MCF 10A (cell line): Measurements from ENCODE around the gene EFHC2. TPM values are rescaled to one million over a fixed set of nuclear protein-coding genes. Genes with fewer than 3 reads are reported as not detected.

Source experiments
- BruUV-seq: library from RNA; stranded (reverse); fragments of 400-500 nt; replicated peaks from 2 replicates; lab custom pipeline; 2021; lab: Mats Ljungman, UMichigan
- CTCF ChIA-PET: fragments of 300-600 bp; sonication (Branson Sonifier 250); formaldehyde crosslinking; extraction: SDS; loops from one replicate; lab custom pipeline; 2021; ENCODE audit warnings: antibody characterized with exemption, inconsistent platforms; lab: Yijun Ruan, JAX
- POLR2A ChIA-PET: fragments of 300-600, 350-650 bp; sonication (Branson Sonifier 250); formaldehyde crosslinking; extraction: SDS; loops from one replicate; lab custom pipeline; 2020; ENCODE audit warnings: antibody characterized with exemption, inconsistent platforms; lab: Yijun Ruan, JAX
- DNase-seq: peaks from one replicate; pipeline ENCODE4 v3.0.0-alpha.2; 2018; ENCODE audit not compliant: unreplicated experiment
- H3K27ac Mint-ChIP-seq: one replicate; pipeline ENCODE4 v1.8.0; 2022; ENCODE audit warnings: mild to moderate bottlenecking, low read depth, mixed read lengths; ENCODE audit not compliant: unreplicated experiment
- H3K27me3 Mint-ChIP-seq: one replicate; pipeline ENCODE4 v1.8.0; 2022; ENCODE audit warnings: mixed read lengths; ENCODE audit not compliant: insufficient read depth, unreplicated experiment
- H3K36me3 Mint-ChIP-seq: one replicate; pipeline ENCODE4 v1.8.0; 2022; ENCODE audit warnings: mild to moderate bottlenecking, moderate library complexity, mixed read lengths; ENCODE audit not compliant: insufficient read depth, unreplicated experiment
- H3K4me1 Mint-ChIP-seq: one replicate; pipeline ENCODE4 v1.8.0; 2022; ENCODE audit warnings: mixed read lengths; ENCODE audit not compliant: insufficient read depth, unreplicated experiment
- H3K4me3 Mint-ChIP-seq: one replicate; pipeline ENCODE4 v1.8.0; 2022; ENCODE audit warnings: mild to moderate bottlenecking, moderate library complexity, mixed read lengths; ENCODE audit not compliant: unreplicated experiment
- H3K9me3 Mint-ChIP-seq: one replicate; pipeline ENCODE4 v1.8.0; 2022; ENCODE audit warnings: mixed read lengths; ENCODE audit not compliant: unreplicated experiment
- intact Hi-C: fragments of 100-400 bp; cut with micrococcal nuclease; formaldehyde crosslinking; loops from 2 replicates; pipeline ENCODE4 v1.14.1; 2022
- total RNA-seq: library from RNA; stranded (reverse); gene quantifications from 2 replicates; pipeline ENCODE4 v1.2.3, GENCODE V29; 2022
- TF ChIP-seq, protein P1 (sequence below): fragments of 200-600 bp; IDR thresholded peaks from one replicate; pipeline ENCODE4 v1.8.0; 2022; ENCODE audit warnings: antibody characterized with exemption, mild to moderate bottlenecking; ENCODE audit not compliant: unreplicated experiment

Gene EFHC2
- total RNA-seq, 1 experiment from 2014 or later: not detected

DNA sequence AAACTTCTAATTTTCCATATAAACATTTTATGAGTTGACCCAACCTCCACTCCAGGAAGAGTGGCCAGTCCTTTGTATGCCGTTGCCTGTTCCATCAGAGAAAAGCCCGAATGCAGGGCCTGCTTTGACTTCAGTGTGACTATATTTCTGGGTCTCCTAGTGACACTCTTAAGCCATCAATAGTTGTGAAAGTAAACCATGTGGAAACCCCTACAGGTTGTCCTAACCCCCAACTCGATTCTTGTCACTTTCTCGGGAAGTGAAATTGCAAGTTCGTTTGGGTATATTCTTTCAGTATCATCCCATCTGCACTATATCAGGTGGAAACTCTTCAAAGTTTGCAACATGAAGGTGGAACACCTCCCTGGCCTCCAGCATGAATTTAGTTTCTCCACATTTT, 52.8 kb downstream of the EFHC2 start:
- BruUV-seq: no TSS peak
- Mint-ChIP-seq H3K4me3 (no peak overlapping the region), H3K36me3 (no peaks in the 10 kb centered on the region), H3K4me1 (no peaks in the 10 kb centered on the region), H3K27ac (no peak overlapping the region), H3K27me3 (peaks cover 56% of the 10 kb centered on the region), H3K9me3 (no peaks in the 10 kb centered on the region)
- TF ChIP-seq, protein P1, sequence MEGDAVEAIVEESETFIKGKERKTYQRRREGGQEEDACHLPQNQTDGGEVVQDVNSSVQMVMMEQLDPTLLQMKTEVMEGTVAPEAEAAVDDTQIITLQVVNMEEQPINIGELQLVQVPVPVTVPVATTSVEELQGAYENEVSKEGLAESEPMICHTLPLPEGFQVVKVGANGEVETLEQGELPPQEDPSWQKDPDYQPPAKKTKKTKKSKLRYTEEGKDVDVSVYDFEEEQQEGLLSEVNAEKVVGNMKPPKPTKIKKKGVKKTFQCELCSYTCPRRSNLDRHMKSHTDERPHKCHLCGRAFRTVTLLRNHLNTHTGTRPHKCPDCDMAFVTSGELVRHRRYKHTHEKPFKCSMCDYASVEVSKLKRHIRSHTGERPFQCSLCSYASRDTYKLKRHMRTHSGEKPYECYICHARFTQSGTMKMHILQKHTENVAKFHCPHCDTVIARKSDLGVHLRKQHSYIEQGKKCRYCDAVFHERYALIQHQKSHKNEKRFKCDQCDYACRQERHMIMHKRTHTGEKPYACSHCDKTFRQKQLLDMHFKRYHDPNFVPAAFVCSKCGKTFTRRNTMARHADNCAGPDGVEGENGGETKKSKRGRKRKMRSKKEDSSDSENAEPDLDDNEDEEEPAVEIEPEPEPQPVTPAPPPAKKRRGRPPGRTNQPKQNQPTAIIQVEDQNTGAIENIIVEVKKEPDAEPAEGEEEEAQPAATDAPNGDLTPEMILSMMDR: no peak
- POLR2A ChIA-PET: no interaction called here
- CTCF ChIA-PET: no interaction called here
- no peak for DNase-seq
- intact Hi-C loops: no loop called here

DNA sequence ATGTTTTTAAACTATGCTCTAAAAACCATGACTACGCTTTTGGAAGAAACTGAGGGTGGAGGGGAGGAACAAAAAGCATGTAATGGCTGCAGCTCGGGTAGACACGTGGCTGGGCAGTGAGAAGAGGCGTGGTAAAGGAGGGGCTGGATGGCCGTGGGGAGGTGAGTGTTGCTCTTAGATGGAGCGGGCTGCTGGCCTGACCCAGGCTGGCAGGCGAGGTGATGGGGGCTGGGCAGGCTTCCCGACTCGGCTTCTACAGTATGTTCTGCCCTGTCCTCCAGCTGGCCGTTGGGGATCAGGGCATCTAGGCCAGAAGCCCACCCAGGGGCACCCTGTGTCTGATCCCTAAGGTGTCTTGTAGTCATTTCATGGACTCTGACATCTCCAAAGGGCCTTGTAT, 60.7 kb downstream of the EFHC2 start:
- CTCF ChIA-PET: no interaction called here
- H3K36me3 Mint-ChIP-seq: no peaks in the 10 kb centered on the region

DNA sequence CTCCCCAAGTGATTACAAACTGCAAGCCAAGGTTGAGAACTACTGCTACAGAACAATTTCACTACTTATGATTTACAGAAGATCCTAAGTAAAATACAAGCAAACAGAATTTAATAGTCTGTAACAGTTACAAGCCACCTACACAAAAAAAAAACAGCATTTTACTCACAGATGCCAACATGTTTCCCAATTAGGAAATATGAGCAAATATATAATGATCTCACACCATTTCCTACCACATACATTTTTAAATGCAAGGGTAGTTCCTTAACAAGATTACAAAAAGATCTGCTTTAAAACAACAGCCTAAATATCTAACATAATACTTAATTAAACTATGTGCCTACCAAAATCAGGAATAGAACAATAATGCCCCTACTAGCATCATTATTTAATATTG, 63.4 kb downstream of the EFHC2 start:
- H3K27ac Mint-ChIP-seq: no peak overlapping the region
- H3K9me3 Mint-ChIP-seq: no peaks in the 10 kb centered on the region
- H3K27me3 Mint-ChIP-seq: peaks cover 23% of the 10 kb centered on the region
- intact Hi-C loops: no loop called here
- ChIA-PET POLR2A (interaction anchor here (1.0 to 1.1 kb wide), 2 partner anchors 9 to 661 kb away, joined by 3 to 4 read pairs; no protein-coding TSS in a partner anchor), CTCF (interaction anchor here (0.5 to 0.7 kb wide), 3 partner anchors 17 to 1619 kb away, joined by 3 read pairs; no protein-coding TSS in a partner anchor)
- H3K4me1 Mint-ChIP-seq: no peaks in the 10 kb centered on the region
- no peak overlapping the region for H3K4me3 Mint-ChIP-seq
- no peak for DNase-seq
- TF ChIP-seq, protein P1: no peak
- no peaks in the 10 kb centered on the region for H3K36me3 Mint-ChIP-seq
- BruUV-seq: no TSS peak

More for the DNA sequence above, 60.7 kb downstream of the EFHC2 start:
- TF ChIP-seq, protein P1: no peak
- Mint-ChIP-seq H3K27ac (no peak overlapping the region), H3K27me3 (peaks cover 35% of the 10 kb centered on the region), H3K9me3 (no peaks in the 10 kb centered on the region), H3K4me1 (no peaks in the 10 kb centered on the region), H3K4me3 (no peak overlapping the region)
- BruUV-seq: no TSS peak
- intact Hi-C loops: no loop called here
- POLR2A ChIA-PET: no interaction called here
- DNase-seq: no peak

DNA sequence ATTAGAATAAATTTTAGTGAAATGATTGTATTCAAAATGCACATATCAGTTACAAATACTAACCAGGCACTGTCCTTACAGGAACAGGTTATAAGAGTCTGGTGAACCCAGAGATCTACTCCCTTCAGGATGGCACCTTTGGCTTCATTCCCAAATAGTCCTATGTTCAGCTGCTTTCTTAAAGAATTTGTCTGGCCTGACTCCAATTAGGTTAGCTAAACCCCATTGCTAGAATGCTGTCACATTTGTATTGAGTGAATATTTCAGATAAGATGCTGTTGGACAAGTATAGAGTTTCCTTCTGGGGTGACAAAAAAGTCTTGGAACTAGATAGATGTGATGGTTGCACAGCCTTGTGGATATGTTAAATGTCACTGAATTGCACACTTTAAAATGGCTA, 69.4 kb downstream of the EFHC2 start:
- no peak overlapping the region for H3K4me3 Mint-ChIP-seq
- intact Hi-C loops: no loop called here
- BruUV-seq: no TSS peak
- H3K27ac Mint-ChIP-seq: no peak overlapping the region
- H3K9me3 Mint-ChIP-seq: no peaks in the 10 kb centered on the region
- DNase-seq: peak; percentile 2
- CTCF ChIA-PET: interaction anchor here (0.7 kb wide), 1 partner anchor 31 kb away, joined by 3 read pairs; no protein-coding TSS in a partner anchor
- POLR2A ChIA-PET: interaction anchor here (0.6 kb wide), 1 partner anchor 94 kb away, joined by 3 read pairs; no protein-coding TSS in a partner anchor
- H3K27me3 Mint-ChIP-seq: peaks cover 35% of the 10 kb centered on the region
- no peaks in the 10 kb centered on the region for H3K36me3 Mint-ChIP-seq
- H3K4me1 Mint-ChIP-seq: no peaks in the 10 kb centered on the region
- TF ChIP-seq, protein P1: no peak
